NB4 (cell line): ENCODE measurements around the gene DOK3.

Experiments
- CTCF ChIP-seq: IDR thresholded peaks from one replicate; pipeline ENCODE4 v1.5.1; 2012; ENCODE audit warnings: low read depth, low read length
- POLR2A ChIP-seq: IDR thresholded peaks from 2 replicates; pipeline ENCODE4 v1.6.1; 2011; ENCODE audit warnings: mild to moderate bottlenecking; ENCODE audit not compliant: insufficient read length; ENCODE audit errors: extremely low read depth

GRCh38 chr5:177520916-177521513, 11.4 kb upstream of the DOK3 start:
- no peak for TF ChIP-seq CTCF
- no peak for TF ChIP-seq POLR2A
